Glomerular endothelial cell (primary cell): ENCODE data around the gene BMP6. TPM values are rescaled to one million over a fixed set of nuclear protein-coding genes. Genes with fewer than 3 reads are reported as not detected.

Source experiments
- DNase-seq: peaks from one replicate; pipeline ENCODE4 v3.0.0-alpha.2; 2011; ENCODE audit warnings: low read depth, low spot score; ENCODE audit errors: extremely low read depth
- total RNA-seq: library from RNA; depleted of rRNA; stranded (reverse); fragments of >200 nt; gene quantifications from 2 replicates; pipeline ENCODE4 v1.2.3, GENCODE V29; 2015

Gene BMP6
- total RNA-seq, 1 donor from 2014 or later: 150 TPM

DNA sequence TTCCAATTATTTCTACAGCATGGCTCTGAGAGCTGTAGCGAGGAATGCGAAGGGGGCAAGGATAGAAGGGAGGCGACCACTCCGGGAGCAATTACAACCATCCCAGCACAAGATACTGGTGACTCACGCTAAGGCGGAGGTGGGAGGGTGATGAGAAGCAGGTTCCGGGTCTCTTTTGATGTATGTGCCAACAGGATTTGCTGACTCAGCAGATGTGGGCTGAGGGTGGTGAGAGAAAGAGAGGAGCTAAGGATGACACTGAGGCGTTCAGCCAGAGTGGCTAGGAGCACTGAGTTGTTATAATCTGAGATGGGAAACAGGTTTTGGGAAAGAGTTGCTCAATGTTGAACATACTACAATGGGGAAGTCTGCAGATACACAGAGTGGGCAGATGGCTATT, 194.0 kb downstream of the BMP6 start:
- no peak for DNase-seq

DNA sequence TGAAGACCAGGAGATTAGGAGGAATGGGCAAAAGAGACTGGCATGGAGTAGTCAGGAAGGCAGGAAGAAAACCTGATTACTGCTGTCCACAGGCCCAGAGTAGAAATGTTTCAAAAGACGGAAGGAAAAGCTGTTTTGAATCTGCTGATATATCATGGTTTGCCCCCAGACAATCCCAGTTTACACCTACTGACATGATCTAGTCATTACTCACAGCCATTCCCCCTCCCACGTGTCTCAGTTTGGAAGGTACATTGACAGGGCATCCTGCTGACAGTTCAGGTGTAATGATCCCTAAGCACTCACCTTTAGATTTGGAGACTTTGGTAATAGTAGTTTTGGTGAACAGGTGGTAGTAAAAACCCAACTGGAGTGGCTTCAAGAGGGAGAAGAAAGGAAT, 194.5 kb downstream of the BMP6 start:
- DNase-seq: no peak

DNA sequence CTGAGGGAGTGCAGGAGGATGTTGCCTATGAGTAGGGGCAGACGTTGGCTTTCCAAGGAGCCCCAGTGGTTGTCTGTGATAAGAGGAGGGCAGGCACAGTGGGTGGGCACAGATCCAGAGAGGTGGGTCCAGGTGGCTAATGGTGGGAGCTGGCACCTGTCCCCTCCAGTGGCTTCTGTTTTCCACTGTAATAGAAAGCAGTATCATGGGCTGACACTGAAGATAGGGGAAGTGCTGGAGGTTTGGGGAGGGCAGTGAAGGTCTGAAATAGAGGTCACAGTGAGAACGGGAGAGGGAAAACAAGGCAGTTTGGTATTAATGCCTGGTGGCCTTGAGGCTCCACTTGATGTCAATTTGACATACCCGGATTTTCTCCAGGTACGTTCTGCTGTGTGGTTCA, 195.1 kb downstream of the BMP6 start:
- no peak for DNase-seq

GRCh38 chr6:7921632-7922092, 195.8 kb downstream of the BMP6 start:
- DNase-seq: no peak

GRCh38 chr6:7922596-7922995, 196.7 kb downstream of the BMP6 start:
- no peak for DNase-seq

DNA sequence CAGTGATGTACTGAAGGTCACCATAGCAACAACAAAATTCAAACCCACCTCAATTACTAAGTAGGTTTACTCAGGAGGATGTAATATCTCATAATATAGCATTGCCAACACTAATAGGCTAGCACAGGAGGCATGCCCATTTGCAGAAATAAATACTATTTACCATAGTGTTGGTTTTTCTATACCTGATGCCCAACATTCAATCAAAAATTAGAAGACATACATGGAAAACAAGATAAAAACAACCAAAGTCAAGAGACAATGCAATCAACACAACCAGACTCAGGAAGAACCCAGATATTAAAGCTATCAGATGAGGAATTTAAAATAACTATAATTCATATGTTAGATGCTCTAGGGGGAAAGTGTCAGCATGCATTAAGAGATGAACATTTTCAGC, 199.0 kb downstream of the BMP6 start:
- DNase-seq: no peak

Other genes with a start within 250 kb of the BMP6 start
- gene DSP, start 184.4 kb upstream of the BMP6 start, total RNA-seq: 20.6 and 75.0 TPM in 2 replicates
- 9.9 and 10.6 TPM in 2 replicates for gene SNRNP48, start 135.9 kb upstream of the BMP6 start, total RNA-seq
- 673 and 1,031 TPM in 2 replicates for gene TXNDC5, start 184.7 kb downstream of the BMP6 start, total RNA-seq